NCI-H187 treated with DMSO at 0.1 percent for 48 hours (cell line): ENCODE measurements around the gene XRN1.
"Not testable (repeated sequence)": the region's sequence is repeated elsewhere in the genome, so short reads cannot be mapped to it uniquely, and the experiment has no call there.

Experiments used
- DNase-seq: peaks from one replicate; lab custom pipeline; 2025; lab: John Stamatoyannopoulos, UW

The XRN1 gene

GRCh38 chr3:142324275-142324953, 123.4 kb downstream of the XRN1 start:
- not testable (repeated sequence) for DNase-seq

- no peak for DNase-seq
Observed at GRCh38 chr3:142319912-142320311, 127.9 kb downstream of the XRN1 start.

DNA sequence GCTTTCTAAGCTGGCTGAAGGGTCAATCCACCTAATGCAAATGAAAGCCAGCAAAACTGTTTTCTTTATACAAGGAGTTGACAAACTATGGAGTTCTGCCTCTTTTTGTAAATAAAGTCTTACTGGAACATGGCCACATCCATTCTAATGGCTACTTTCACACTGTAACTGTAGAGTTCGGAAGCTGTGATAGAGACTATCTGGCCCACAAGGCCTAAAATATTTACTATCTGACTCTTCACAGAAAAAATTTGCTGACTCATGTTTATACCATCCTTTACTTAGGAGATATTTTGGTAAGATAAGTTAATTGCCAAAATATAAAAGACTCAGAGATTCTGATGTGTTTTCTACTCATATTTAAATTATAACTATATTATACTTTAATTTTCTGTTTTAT, 128.7 kb downstream of the XRN1 start:
- no peak for DNase-seq

DNA sequence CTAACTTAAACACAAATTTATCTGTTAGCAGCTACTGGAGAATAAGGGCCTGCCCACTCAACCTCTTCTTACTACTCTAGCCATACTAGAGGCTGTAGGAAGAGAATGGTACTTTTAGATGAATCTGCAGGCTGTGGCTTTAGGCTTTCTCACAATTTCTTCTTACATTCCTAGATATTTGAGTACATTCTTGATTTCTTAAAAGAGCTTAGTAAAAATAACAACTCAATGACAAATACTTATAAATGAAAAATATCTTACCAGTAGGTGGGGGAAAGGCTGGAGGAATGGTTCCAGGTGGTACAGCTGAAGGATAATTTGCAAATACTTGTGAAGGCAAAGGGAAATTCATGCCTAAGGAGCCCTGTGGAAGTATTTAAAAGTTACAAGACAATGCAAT, 129.5 kb downstream of the XRN1 start:
- no peak for DNase-seq

DNA sequence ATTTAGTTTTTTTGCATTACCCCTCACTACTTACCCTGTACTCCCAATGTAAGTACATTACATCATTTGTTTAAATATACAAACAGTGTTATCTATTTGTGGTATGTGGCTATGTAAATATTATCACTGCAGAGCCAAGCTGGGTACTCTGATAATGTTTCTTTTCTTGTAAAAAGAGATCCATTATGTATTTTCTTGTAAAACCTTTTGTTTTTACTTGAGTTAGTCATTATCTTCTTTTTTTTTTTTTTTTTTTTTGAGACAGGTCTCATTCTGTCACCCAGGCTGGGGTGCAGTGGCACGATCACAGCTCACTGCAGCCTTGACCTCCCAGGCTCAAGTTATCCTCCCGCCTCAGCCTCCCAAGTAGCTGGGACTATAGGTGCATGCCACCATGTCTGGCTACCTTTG, 131.9 kb downstream of the XRN1 start:
- DNase-seq = not testable (repeated sequence)

- no peak for DNase-seq
Observed at GRCh38 chr3:142315083-142315482, 132.8 kb downstream of the XRN1 start.

GRCh38 chr3:142310439-142310838, 137.4 kb downstream of the XRN1 start:
- no peak for DNase-seq

DNA sequence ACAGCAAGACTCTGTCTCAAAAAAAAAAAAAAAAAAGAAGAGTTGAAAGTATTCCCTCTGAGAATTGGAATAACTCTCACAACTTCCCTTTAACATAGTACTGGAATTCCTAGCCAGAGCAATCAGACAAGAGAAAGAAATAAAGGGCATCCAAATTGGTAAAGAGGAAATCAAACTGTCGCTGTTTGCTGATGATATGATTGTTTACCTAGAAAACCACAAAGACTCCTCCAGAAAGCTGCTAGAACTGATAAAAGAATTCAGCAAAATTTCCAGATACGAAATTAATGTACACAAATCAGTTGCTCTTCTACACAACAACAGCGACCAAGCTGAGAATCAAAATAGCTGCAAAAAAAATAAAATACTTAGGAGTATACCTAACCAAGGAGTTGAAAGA, 145.0 kb downstream of the XRN1 start:
- not testable (repeated sequence) for DNase-seq

GRCh38 chr3:142298626-142299025, 149.2 kb downstream of the XRN1 start:
- no peak for DNase-seq

DNA sequence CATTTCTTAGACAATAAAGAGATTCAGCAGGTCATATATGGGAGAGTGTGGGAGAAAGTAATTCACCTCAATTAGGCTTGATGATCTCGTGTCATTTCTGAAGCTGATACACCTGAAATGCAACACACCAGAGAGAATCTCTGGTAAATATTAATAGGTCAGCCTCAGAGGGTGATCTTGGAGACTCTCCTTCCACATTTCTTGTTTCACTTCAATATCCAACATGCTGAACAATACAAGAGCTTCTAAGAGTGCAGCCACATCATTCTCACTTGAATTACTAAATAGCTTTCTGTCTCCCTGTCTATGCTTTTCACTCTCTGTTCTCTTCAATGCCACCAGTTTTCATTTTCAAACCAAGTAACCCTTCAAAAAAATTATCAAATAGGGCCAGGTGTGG, 151.3 kb downstream of the XRN1 start:
- no peak for DNase-seq

- DNase-seq = no peak
Observed at GRCh38 chr3:142287866-142288638, 159.8 kb downstream of the XRN1 start.

- DNase-seq = no peak
Observed at GRCh38 chr3:142285083-142285517, 162.7 kb downstream of the XRN1 start.

DNA sequence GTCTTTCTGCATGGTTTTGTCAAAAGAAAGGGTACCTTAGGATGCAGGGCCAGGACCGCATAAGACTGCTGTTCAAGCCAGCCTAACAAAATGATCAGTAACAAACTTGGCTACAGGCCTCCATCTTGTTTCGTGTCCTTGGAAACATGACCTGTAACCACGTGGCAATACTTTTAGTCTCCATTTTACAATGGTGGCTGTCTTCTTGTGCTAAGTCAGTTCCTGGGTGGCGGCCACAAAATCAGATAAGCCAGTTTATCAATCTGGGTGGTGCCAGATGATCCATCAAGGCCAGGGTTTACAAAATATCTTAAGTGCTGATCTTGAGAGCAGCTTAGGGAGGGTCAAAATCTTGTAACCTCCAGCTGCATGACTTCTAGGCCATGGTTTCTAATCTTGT, 165.3 kb downstream of the XRN1 start:
- DNase-seq = no peak

DNA sequence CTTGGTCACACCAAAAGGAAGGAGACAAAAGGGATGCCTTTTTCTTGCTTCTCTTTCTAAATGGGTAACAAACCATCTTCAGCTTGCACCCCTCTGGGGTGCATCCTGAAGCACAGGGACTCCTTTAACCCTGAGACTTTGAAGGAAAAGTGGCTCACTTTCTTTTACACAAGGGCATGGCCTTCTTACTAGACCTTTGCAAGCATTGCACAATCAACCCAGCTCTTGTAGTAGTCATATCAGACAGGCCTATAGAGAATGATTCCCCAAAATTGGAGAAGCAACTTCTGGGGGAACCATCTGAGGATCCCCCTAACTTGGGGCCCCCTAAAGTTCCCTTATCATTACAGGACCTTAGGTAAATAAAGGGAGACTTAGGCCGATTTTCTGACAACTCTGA, 166.4 kb downstream of the XRN1 start:
- no peak for DNase-seq

DNA sequence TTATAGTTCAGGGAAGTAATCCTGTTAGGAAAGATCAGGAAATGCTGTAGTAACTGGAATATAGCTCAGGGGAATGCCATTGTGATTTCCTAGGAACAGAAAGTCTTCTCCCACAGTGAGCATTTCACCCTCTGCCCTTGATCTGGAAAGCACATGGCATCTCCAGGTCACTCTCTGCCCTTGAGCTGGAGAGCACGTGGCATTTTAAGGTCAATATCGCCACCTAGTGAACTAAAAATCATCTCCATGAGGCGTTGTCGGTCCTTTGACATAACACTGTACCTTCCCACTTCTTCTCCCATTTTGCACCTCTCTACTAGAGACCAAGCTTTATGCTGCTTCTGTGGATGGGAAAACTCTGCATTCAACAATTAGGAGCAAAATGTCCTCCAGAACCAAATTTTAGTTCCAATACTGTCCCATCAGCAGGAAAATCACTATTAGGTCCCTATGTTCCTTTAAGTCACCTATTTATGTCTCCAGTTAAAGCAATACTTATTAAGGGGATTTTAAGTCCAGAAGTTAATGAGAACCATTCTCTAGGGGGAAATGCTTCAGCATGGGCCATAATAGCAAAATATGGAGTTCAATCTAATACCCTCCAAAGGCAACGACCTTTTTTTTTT, 167.8 kb downstream of the XRN1 start:
- DNase-seq = peak; percentile 28

- DNase-seq = no peak
Observed at GRCh38 chr3:142278451-142278850, 169.4 kb downstream of the XRN1 start.

DNA sequence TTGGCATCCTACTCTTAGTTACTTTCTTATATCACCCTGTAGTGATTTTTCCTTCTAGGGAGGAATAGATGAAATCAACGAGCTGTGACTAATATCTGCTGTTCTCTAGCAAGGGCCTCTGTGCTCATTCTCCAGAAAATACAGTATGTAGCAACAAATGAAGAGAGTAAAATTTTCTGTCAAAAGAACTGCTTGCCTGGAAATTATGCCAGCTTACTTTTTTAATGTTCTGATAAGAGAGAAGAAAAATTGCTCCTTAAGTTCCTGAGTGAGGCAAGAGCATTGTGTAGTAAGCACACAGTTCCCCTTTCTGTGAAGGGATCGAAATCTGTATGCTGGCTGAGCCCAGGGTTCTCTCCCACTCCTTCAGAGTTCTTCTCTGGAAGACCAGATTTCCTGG, 171.1 kb downstream of the XRN1 start:
- no peak for DNase-seq

DNA sequence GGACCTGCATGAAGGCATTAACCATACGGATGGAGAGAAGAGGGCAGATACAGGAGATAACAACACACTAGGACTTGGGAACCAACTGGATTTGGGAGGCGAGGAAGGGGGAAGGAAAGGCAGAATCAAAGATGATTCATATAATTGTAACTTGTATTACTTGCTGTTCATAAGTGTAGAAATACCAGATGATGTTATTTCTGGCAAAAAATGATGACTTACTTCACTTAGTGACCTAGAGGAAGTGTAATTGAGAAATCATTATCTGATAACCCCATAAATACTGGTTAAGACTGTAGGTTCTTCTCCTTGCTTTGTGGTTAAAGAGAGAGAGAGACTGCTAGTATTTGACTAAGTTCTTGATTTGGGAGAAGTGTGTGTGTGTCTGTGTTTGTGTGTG, 172.0 kb downstream of the XRN1 start:
- DNase-seq = no peak

GRCh38 chr3:142274908-142275307, 172.9 kb downstream of the XRN1 start:
- DNase-seq = no peak

DNA sequence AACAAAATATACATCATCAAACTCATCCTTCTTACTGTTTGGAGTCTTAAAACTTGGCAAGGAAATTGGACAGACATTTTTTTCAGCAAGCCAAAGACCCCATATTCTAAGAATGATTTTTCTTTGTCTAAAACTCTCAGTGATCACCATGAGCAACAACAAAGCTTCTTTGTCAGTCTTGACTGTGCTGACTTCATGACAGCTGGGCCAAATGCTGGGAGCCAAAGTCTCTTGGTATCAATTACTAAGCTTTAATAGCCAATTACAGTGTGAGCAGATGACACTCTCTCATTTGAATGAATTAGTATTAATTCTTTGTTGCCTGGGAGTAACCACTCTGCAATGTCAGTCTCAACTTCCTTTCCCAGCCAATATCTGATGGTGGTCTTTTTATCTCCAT, 174.3 kb downstream of the XRN1 start:
- no peak for DNase-seq

- DNase-seq = no peak
Observed at GRCh38 chr3:142272200-142272891, 175.5 kb downstream of the XRN1 start.

DNA sequence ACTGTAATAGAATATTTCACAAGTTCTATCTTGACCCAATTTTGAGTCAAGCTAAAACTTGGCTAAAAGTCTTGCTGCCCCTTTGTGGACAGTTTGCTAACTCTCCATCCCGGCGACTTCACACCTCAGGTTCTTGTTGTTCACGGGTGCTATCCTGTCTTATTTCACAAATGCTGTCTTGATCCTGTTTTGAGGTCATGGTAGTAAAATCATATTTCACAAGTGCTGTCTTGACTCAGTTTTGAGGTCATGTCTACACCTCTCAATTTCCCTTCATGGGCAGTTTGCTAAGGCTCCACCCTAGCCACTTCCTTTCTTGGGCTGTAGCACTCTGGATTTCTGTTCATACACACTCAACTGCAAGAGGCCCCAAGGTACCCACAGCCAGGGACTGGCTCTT, 177.4 kb downstream of the XRN1 start:
- DNase-seq = no peak

DNA sequence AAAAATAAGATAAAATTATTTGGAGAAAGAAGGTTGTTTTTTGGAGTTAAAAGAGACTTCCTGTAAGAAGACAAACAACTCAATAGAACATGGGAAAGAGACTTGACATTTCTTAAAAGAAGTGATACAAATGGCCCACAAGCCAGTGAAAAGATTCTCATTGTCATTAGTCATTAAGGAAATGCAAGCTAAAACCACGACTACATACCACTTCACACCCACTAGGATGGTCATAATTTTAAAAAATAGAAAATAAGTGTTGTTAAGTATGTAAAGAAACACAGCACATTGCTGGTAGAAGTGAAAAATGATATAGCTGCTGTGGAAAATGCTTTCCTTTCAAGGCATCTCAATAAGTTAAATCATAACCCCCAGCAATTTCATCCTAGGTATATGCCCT, 178.1 kb downstream of the XRN1 start:
- DNase-seq = no peak
